Hepatocyte (in vitro differentiated cells): ENCODE measurements around the gene CDH15. TPM values are rescaled to one million over a fixed set of nuclear protein-coding genes. Genes with fewer than 3 reads are reported as not detected.

Source experiments
- DNase-seq: peaks from one replicate; pipeline ENCODE4 v3.0.0-alpha.2; 2016; ENCODE audit warnings: low spot score
- H2AFZ ChIP-seq: fragments of 200-600 bp; sonication (generic); 2 replicates; pipeline ENCODE4 v1.6.0; 2016; ENCODE audit warnings: antibody characterized with exemption, mild to moderate bottlenecking
- H3K27ac ChIP-seq: fragments of 200-600 bp; sonication (generic); 2 replicates; pipeline ENCODE4 v1.5.1; 2016; ENCODE audit warnings: mild to moderate bottlenecking
- H3K27me3 ChIP-seq: fragments of 200-600 bp; sonication (generic); 2 replicates; pipeline ENCODE4 v1.6.1; 2016
- H3K36me3 ChIP-seq: fragments of 200-600 bp; sonication (generic); replicated peaks from 2 replicates; pipeline ENCODE4 v1.5.1; 2016; ENCODE audit warnings: low read depth; ENCODE audit not compliant: insufficient read depth
- H3K4me1 ChIP-seq: fragments of 200-600 bp; sonication (generic); 2 replicates; pipeline ENCODE4 v1.5.1; 2016; ENCODE audit warnings: mild to moderate bottlenecking, moderate library complexity; ENCODE audit not compliant: insufficient read depth
- H3K4me2 ChIP-seq: fragments of 200-600 bp; sonication (generic); 2 replicates; pipeline ENCODE4 v1.6.0; 2016
- H3K4me3 ChIP-seq: fragments of 200-600 bp; sonication (generic); 2 replicates; pipeline ENCODE4 v1.5.1; 2016; ENCODE audit warnings: mild to moderate bottlenecking
- H3K79me2 ChIP-seq: fragments of 200-600 bp; sonication (generic); 2 replicates; pipeline ENCODE4 v1.6.0; 2017; ENCODE audit warnings: mild to moderate bottlenecking
- H3K9me2 ChIP-seq: fragments of 200-600 bp; sonication (generic); replicated peaks from 2 replicates; pipeline ENCODE4 v1.6.0; 2017; ENCODE audit warnings: mild to moderate bottlenecking; ENCODE audit not compliant: insufficient read depth
- H3K9me3 ChIP-seq: fragments of 200-600 bp; sonication (generic); 2 replicates; pipeline ENCODE4 v1.5.1; 2016; ENCODE audit warnings: low read depth, mild to moderate bottlenecking
- H4K20me1 ChIP-seq: fragments of 200-600 bp; sonication (generic); 2 replicates; pipeline ENCODE4 v1.6.0; 2016; ENCODE audit warnings: mild to moderate bottlenecking; ENCODE audit not compliant: insufficient read depth, poor library complexity, severe bottlenecking
- CTCF ChIP-seq: fragments of 200-600 bp; sonication (generic); IDR thresholded peaks from 2 replicates; pipeline ENCODE4 v1.5.1; 2016; ENCODE audit warnings: antibody characterized with exemption, mild to moderate bottlenecking; ENCODE audit not compliant: poor library complexity
- EZH2 ChIP-seq: fragments of 200-600 bp; sonication (generic); IDR thresholded peaks from 2 replicates; pipeline ENCODE4 v1.6.1; 2016; ENCODE audit warnings: antibody characterized with exemption, mild to moderate bottlenecking, borderline replicate concordance
- EZH2phosphoT487 ChIP-seq: fragments of 200-600 bp; sonication (generic); IDR thresholded peaks from one replicate; pipeline ENCODE4 v1.6.1; 2018; ENCODE audit warnings: antibody characterized with exemption, mild to moderate bottlenecking, low read depth, moderate library complexity; ENCODE audit not compliant: unreplicated experiment, severe bottlenecking
- WGBS: methylation state at CpG from one replicate; pipeline ENCODE4 v1.1.6; 2016; ENCODE audit warnings: low lambda C conversion rate; ENCODE audit errors: missing lambda C conversion rate; 5-methylcytosine and 5-hydroxymethylcytosine counted together
- polyA plus RNA-seq: library from polyadenylated mRNA; unstranded; fragments of >200 nt; fragmentation: Nextera tagmentation; extraction: Ambion mirVana; gene quantifications from 2 replicates; pipeline ENCODE4 v1.2.1, GENCODE V29; 2016
- total RNA-seq: library from RNA; depleted of rRNA; stranded (reverse); fragments of >200 nt; gene quantifications from 2 replicates; pipeline ENCODE4 v1.2.3, GENCODE V29; 2014

CDH15 gene
- total and polyA plus RNA-seq, 2 experiments from 2014 or later, result 0.13 to 0.47 TPM

GRCh38 chr16:89140401-89140800 is 31.1 kb upstream of the CDH15 start:
- TF ChIP-seq EZH2 (no peak), EZH2phosphoT487 (no peak), CTCF (no peak)
- 96% methylated on average over 13 of the region's 13 CpGs for WGBS
- Histone ChIP-seq H3K79me2 (no peaks in the 10 kb centered on the region), H3K4me1 (no peaks in the 10 kb centered on the region), H3K27ac (no peak overlapping the region), H3K4me2 (no peak overlapping the region), H3K36me3 (no peaks in the 10 kb centered on the region), H3K4me3 (no peak overlapping the region), H2AFZ (no peak overlapping the region), H3K9me2 (no peaks in the 10 kb centered on the region), H3K9me3 (no peaks in the 10 kb centered on the region), H3K27me3 (no peaks in the 10 kb centered on the region), H4K20me1 (no peaks in the 10 kb centered on the region)
- no peak for DNase-seq

- Histone ChIP-seq H3K4me1 (no peaks in the 10 kb centered on the region), H3K4me3 (no peak overlapping the region), H3K27ac (no peak overlapping the region), H3K9me3 (no peaks in the 10 kb centered on the region), H3K4me2 (no peak overlapping the region), H3K79me2 (no peaks in the 10 kb centered on the region), H3K9me2 (no peaks in the 10 kb centered on the region), H4K20me1 (no peaks in the 10 kb centered on the region), H3K36me3 (no peaks in the 10 kb centered on the region), H2AFZ (no peak overlapping the region), H3K27me3 (no peaks in the 10 kb centered on the region)
- 97% methylated on average over 31 of the region's 31 CpGs for WGBS
- DNase-seq, result no peak
- TF ChIP-seq CTCF (no peak), EZH2 (no peak), EZH2phosphoT487 (no peak)
These were observed 30.3 kb upstream of the CDH15 start for GRCh38 chr16:89140981-89141883.

GRCh38 chr16:89141884-89142267 is 29.7 kb upstream of the CDH15 start:
- Histone ChIP-seq H3K9me2 (no peaks in the 10 kb centered on the region), H3K4me3 (no peak overlapping the region), H3K79me2 (no peaks in the 10 kb centered on the region), H3K9me3 (no peaks in the 10 kb centered on the region), H3K4me1 (no peaks in the 10 kb centered on the region), H3K36me3 (no peaks in the 10 kb centered on the region), H4K20me1 (no peaks in the 10 kb centered on the region), H3K27me3 (no peaks in the 10 kb centered on the region), H2AFZ (no peak overlapping the region), H3K4me2 (no peak overlapping the region), H3K27ac (no peak overlapping the region)
- 98% methylated on average over 13 of the region's 13 CpGs for WGBS
- TF ChIP-seq CTCF, result no peak
- no peak for TF ChIP-seq EZH2phosphoT487
- TF ChIP-seq EZH2, result no peak
- no peak for DNase-seq
